Activated CD8-positive, alpha-beta T cell treated with anti-CD3 and anti-CD28 coated beads for 36 hours (primary cell): ENCODE data around the gene VSTM4. TPM values are rescaled to one million over a fixed set of nuclear protein-coding genes. Genes with fewer than 3 reads are reported as not detected.

Source experiments
- ATAC-seq: fragments of 200-7000 bp; cut with Tn5 transposase; one replicate; pipeline ENCODE4 v1.10.0; 2021; ENCODE audit warnings: mild to moderate bottlenecking, moderate library complexity
- CTCF ChIA-PET: fragments of 350-600 bp; sonication (Branson Sonifier 250); formaldehyde crosslinking; loops from one replicate; lab custom pipeline; 2021; ENCODE audit warnings: antibody characterized with exemption; lab: Charles Lee
- POLR2A ChIA-PET: fragments of 350-600 bp; sonication (Branson Sonifier 250); formaldehyde crosslinking; loops from one replicate; lab custom pipeline; 2021; ENCODE audit warnings: antibody characterized with exemption; lab: Charles Lee
- DNase-seq: peaks from one replicate; pipeline ENCODE4 v3.0.0-alpha.2; 2020
- H3K27ac Mint-ChIP-seq: one replicate; pipeline ENCODE4 v1.8.0; 2021; ENCODE audit warnings: mild to moderate bottlenecking, mixed read lengths
- H3K27me3 Mint-ChIP-seq: one replicate; pipeline ENCODE4 v1.8.0; 2021; ENCODE audit warnings: mixed read lengths
- H3K36me3 Mint-ChIP-seq: one replicate; pipeline ENCODE4 v1.8.0; 2021; ENCODE audit warnings: low read depth, mixed read lengths
- H3K4me1 Mint-ChIP-seq: one replicate; pipeline ENCODE4 v1.8.0; 2021; ENCODE audit warnings: low read depth, mixed read lengths
- H3K4me3 Mint-ChIP-seq: one replicate; pipeline ENCODE4 v1.8.0; 2021; ENCODE audit warnings: mild to moderate bottlenecking, moderate library complexity, mixed read lengths
- H3K9me3 Mint-ChIP-seq: one replicate; pipeline ENCODE4 v1.8.0; 2021; ENCODE audit warnings: mixed read lengths
- intact Hi-C: fragments of 100-400 bp; cut with micrococcal nuclease; formaldehyde crosslinking; loops from one replicate; pipeline ENCODE4 v1.10.0; 2022
- total RNA-seq, 2 experiments: library from RNA; stranded (reverse); gene quantifications; one replicate each; pipeline ENCODE4 v1.2.3, GENCODE V29; 2021
- TF ChIP-seq, protein P1 (sequence below): fragments of 200-600 bp; IDR thresholded peaks from one replicate; pipeline ENCODE4 v1.8.0; 2022; ENCODE audit warnings: antibody characterized with exemption, mild to moderate bottlenecking

VSTM4 gene
- total RNA-seq, 2 experiments from 2014 or later, result 0.04 to 0.09 TPM

DNA sequence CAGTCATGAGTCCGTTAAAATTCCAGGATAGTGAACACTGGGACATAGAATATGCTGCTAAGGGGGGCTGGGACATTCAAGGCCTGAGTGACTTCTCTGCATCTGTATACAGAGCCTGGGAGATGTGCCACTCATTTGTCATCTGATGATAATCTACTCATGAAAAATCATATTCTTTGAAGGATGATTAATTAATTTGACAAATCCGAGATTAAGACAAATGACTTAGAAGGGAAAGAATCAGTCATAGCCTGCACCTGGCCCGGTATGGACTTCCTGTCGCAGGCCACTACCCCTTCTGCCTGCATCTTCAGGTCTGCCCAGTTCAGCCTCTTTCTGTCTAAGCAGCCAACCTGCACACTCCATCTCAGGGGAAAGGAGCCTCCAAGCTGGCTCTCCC, 37.3 kb upstream of the VSTM4 start:
- H3K36me3 Mint-ChIP-seq, result no peaks in the 10 kb centered on the region
- no peak overlapping the region for H3K27ac Mint-ChIP-seq
- peaks cover 3% of the 10 kb centered on the region for H3K9me3 Mint-ChIP-seq
- ATAC-seq (no peak), DNase-seq (no peak)
- peaks cover 3% of the 10 kb centered on the region for H3K27me3 Mint-ChIP-seq
- TF ChIP-seq, protein P1, sequence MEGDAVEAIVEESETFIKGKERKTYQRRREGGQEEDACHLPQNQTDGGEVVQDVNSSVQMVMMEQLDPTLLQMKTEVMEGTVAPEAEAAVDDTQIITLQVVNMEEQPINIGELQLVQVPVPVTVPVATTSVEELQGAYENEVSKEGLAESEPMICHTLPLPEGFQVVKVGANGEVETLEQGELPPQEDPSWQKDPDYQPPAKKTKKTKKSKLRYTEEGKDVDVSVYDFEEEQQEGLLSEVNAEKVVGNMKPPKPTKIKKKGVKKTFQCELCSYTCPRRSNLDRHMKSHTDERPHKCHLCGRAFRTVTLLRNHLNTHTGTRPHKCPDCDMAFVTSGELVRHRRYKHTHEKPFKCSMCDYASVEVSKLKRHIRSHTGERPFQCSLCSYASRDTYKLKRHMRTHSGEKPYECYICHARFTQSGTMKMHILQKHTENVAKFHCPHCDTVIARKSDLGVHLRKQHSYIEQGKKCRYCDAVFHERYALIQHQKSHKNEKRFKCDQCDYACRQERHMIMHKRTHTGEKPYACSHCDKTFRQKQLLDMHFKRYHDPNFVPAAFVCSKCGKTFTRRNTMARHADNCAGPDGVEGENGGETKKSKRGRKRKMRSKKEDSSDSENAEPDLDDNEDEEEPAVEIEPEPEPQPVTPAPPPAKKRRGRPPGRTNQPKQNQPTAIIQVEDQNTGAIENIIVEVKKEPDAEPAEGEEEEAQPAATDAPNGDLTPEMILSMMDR, result no peak
- peaks cover 2% of the 10 kb centered on the region for H3K4me1 Mint-ChIP-seq
- POLR2A ChIA-PET, result no interaction called here
- intact Hi-C loops, result no loop called here
- H3K4me3 Mint-ChIP-seq, result no peak overlapping the region
- CTCF ChIA-PET, result no interaction called here

DNA sequence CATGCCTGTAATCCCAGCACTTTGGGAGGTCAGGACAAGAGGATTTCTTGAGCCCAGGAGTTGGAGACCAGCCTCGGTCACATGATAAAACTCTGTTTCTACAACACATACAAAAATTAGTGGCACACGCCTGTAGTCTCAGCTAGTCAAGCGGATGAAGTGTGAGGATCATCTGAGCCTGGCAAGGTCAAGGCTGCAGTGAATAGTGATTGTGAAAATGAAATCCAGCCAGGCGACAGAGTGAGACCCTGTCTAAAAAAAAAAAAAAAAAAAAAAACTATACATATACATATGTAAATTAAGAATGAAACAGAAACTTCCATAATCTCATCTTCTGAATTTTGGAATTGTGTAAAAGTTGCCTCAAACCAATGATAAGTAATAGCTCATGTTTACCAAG, 36.7 kb upstream of the VSTM4 start:
- H3K4me1 Mint-ChIP-seq, result no peaks in the 10 kb centered on the region
- TF ChIP-seq, protein P1, result no peak
- no peaks in the 10 kb centered on the region for H3K36me3 Mint-ChIP-seq
- ChIA-PET POLR2A (no interaction called here), CTCF (interaction anchor here (1.1 kb wide), 1 partner anchor 10 kb away, joined by 3 read pairs; no protein-coding TSS in a partner anchor)
- H3K9me3 Mint-ChIP-seq, result peaks cover 3% of the 10 kb centered on the region
- no peak for ATAC-seq
- no peak overlapping the region for H3K27ac Mint-ChIP-seq
- intact Hi-C loops, result no loop called here
- H3K27me3 Mint-ChIP-seq, result peaks cover 2% of the 10 kb centered on the region
- no peak overlapping the region for H3K4me3 Mint-ChIP-seq
- DNase-seq, result no peak

DNA sequence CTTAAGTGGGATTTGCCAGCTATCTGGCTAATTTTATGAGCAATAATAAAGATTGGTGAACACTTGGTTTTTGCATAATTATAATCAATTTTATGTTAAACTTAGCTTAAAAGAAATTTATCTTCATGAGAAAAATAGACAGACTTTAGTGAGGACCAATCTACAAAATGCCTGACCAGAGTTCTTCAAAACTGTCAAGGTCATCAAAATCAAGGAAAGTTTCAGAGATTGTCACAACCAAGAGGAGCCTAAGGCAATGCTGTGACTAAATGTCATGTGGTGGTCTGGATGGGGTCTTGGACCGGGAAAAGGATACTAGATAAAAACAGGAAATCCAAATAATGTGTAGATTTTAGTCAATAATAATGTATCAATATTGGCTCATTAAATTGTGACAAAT, 36.2 kb upstream of the VSTM4 start:
- Mint-ChIP-seq H3K4me3 (no peak overlapping the region), H3K9me3 (peaks cover 3% of the 10 kb centered on the region), H3K4me1 (no peaks in the 10 kb centered on the region), H3K27ac (no peak overlapping the region), H3K27me3 (peaks cover 2% of the 10 kb centered on the region), H3K36me3 (no peaks in the 10 kb centered on the region)
- DNase-seq (no peak), ATAC-seq (no peak)
- TF ChIP-seq, protein P1, result no peak
- ChIA-PET POLR2A (no interaction called here), CTCF (interaction anchor here (1.1 kb wide), 1 partner anchor 11 kb away, joined by 3 read pairs; no protein-coding TSS in a partner anchor)
- intact Hi-C loops, result no loop called here

DNA sequence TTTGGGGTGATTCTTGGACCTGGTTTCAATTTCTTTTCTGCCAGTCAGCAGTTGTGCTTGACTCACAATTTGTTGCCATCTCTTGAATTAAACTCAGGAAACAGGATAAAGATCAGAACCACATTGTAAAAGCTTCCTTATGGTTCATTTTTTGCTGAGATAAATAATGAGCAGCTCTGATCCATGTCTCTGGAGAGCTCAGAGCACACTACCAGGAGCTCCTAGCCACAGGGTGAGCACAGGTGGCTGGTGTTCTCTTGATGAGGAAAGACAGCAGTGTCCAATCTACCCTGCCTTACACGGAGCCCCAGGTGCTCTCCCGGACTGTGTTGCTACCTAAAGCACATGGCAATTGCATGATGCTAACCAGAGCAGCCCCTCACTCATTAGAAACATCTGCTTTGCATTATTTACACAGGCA, 35.7 kb upstream of the VSTM4 start:
- Mint-ChIP-seq H3K4me3 (no peak overlapping the region), H3K27ac (no peak overlapping the region), H3K4me1 (no peaks in the 10 kb centered on the region), H3K9me3 (peaks cover 3% of the 10 kb centered on the region), H3K36me3 (no peaks in the 10 kb centered on the region), H3K27me3 (peaks cover 2% of the 10 kb centered on the region)
- CTCF ChIA-PET, result interaction anchor here (1.1 kb wide), 1 partner anchor 11 kb away, joined by 3 read pairs; no protein-coding TSS in a partner anchor
- no peak for DNase-seq
- POLR2A ChIA-PET, result no interaction called here
- no peak for ATAC-seq
- intact Hi-C loops, result no loop called here
- TF ChIP-seq, protein P1, result no peak

DNA sequence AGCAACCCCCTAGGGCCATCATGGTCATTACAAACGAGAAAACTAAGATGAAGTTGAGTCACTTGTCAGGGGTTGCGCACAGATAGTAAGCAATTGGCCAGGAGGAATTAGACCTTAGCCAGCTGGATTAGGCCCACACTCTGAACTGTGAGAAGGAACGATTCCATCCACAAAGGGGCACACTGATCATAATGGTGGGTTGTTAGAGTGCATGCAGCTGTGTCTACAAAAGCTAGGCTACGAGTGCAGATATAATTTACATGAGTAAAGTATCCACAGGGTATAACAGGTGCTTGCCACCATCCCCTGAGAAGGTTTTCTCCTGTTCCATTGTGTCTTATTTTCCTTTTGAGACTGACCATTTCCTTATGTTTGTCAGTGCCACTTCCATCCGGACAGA, 35.1 kb upstream of the VSTM4 start:
- DNase-seq (no peak), ATAC-seq (no peak)
- Mint-ChIP-seq H3K4me3 (no peak overlapping the region), H3K27ac (no peak overlapping the region), H3K27me3 (peaks cover 2% of the 10 kb centered on the region), H3K4me1 (no peaks in the 10 kb centered on the region), H3K36me3 (no peaks in the 10 kb centered on the region), H3K9me3 (peaks cover 3% of the 10 kb centered on the region)
- TF ChIP-seq, protein P1, result no peak
- ChIA-PET CTCF (no interaction called here), POLR2A (no interaction called here)
- intact Hi-C loops, result no loop called here
